Uterus (tissue), 2 donors: ENCODE measurements around the gene AMER3.

ENCODE experiments used
- CTCF ChIP-seq, 4 experiments: fragments of 200-600 bp in 2 of 4; fragments of 450-650 bp in 2 of 4; sonication (generic) in 2 of 4; IDR thresholded peaks; one replicate each; pipeline ENCODE4 v1.5.1; 2016 to 2019; ENCODE audit warnings: antibody characterized with exemption in 4 of 4, mild to moderate bottlenecking in 2 of 4, moderate library complexity in 1 of 4
- POLR2A ChIP-seq, 2 donors: fragments of 450-650 bp; IDR thresholded peaks; one replicate each; pipeline ENCODE4 v1.6.1; 2016; ENCODE audit warnings: antibody characterized with exemption in 2 of 2, mild to moderate bottlenecking in 1 of 2, moderate library complexity in 1 of 2

GRCh38 chr2:130762910-130763385 is 7.6 kb downstream of the AMER3 start:
- no peak for TF ChIP-seq CTCF (IDR thresholded peaks at IDR 0.05)
- TF ChIP-seq POLR2A (IDR thresholded peaks at IDR 0.05) = no peak
